Body of pancreas (tissue), 4 donors: ENCODE data around the gene MPO. TPM values are rescaled to one million over a fixed set of nuclear protein-coding genes. Genes with fewer than 3 reads are reported as not detected.

Experiments used
- ATAC-seq: fragments of 150-250 bp; one replicate; pipeline ENCODE4 v1.9.1; 2016
- DNase-seq, 4 donors: peaks; one replicate each; pipeline ENCODE4 v3.0.0-alpha.2; 2019
- H3K27ac ChIP-seq, 4 donors: fragments of 200-600 bp; sonication (generic); 1 replicate in 3 of 4; 2 replicates in 1 of 4; pipeline versions ENCODE4 v1.5.1 to v1.6.1; 2016 to 2019; ENCODE audit warnings: mild to moderate bottlenecking in 1 of 4, mixed read lengths in 1 of 4, moderate library complexity in 1 of 4
- H3K27me3 ChIP-seq, 2 donors: fragments of 200-600 bp; sonication (generic); one replicate each; pipeline ENCODE4 v1.6.0; 2016; ENCODE audit warnings: mild to moderate bottlenecking in 1 of 2
- H3K36me3 ChIP-seq, 2 donors: fragments of 200-600 bp; sonication (generic); replicated peaks in 1 of 2; 2 replicates each; pipeline ENCODE4 v1.5.1; 2016; ENCODE audit warnings: low read depth in 2 of 2; ENCODE audit not compliant: insufficient read depth in 1 of 2
- H3K4me1 ChIP-seq: fragments of 200-600 bp; sonication (generic); one replicate; pipeline ENCODE4 v1.6.0; 2016
- H3K4me3 ChIP-seq, 2 donors: fragments of 200-600 bp; sonication (generic); 1 replicate in 1 of 2; 2 replicates in 1 of 2; pipeline ENCODE4 v1.5.1; 2016 to 2019
- H3K9me3 ChIP-seq, 3 donors: fragments of 200-600 bp; sonication (generic); 1 replicate in 2 of 3; 2 replicates in 1 of 3; pipeline ENCODE4 v1.5.1; 2016
- POLR2A ChIP-seq, 3 donors: fragments of 450-650 bp; IDR thresholded peaks; one replicate each; pipeline ENCODE4 v1.6.1; 2016; ENCODE audit warnings: antibody characterized with exemption in 3 of 3, mild to moderate bottlenecking in 2 of 3
- WGBS, 2 donors: methylation state at CpG; one replicate each; pipeline ENCODE4 v1.1.5; 2017; 5-methylcytosine and 5-hydroxymethylcytosine counted together
- intact Hi-C: fragments of 100-400 bp; cut with DNase I; formaldehyde crosslinking; loops from one replicate; pipeline ENCODE4 v1.15.1; 2023
- total RNA-seq, 2 donors: library from RNA; depleted of rRNA; stranded (reverse); fragments of >200 nt; gene quantifications; one replicate each; pipeline ENCODE4 v1.1.0, GENCODE V29; 2016
- TF ChIP-seq, protein P1 (sequence below), 7 experiments: fragments of 450-650 bp in 4 of 7; fragments of 200-600 bp in 3 of 7; sonication (generic) in 3 of 7; IDR thresholded peaks; one replicate each; pipeline ENCODE4 v1.5.1; 2016 to 2019; ENCODE audit warnings: antibody characterized with exemption in 7 of 7

MPO gene
- total RNA-seq, 2 donors from 2014 or later: not detected

DNA sequence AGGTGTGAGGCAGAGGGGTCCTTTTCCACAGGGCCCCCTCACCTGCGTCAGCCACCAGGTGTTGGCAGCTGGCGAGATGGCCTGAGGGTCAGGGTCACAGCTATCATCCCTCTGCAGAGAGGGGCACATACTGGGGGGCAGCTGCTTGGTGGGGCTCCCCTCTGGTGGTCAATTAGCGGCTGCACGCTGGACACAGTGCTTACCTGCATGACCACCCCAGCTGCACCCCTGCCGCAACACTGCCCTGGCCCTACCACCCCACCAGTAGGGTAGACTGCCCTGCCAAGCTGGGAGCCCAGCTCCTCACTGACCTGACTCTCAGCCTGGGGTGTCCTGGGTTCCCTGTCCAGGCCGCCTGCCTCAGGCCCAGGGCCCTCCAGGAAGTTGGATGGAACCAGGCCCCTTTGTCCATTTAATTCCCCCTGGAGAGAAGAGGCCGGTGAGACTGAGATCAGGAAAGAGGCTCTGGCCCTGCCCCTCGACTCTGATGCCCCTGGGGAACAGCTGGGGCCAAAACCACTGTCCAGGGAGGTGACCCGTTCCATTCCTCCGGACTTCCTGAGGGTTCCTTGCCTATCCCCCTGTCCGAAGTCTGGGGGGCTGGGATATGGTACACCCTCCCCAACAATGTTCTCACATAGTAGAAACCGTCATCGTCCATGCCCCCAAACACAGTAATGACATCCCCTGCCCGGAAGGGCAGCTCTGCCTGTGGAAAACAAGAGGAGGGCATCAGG is 24.2 kb upstream of the MPO start:
- Histone ChIP-seq H3K4me3 (no peak overlapping the region), H3K9me3 (no peaks in the 10 kb centered on the region), H3K27me3 (no peaks in the 10 kb centered on the region), H3K27ac (no peak overlapping the region), H3K4me1 (no peaks in the 10 kb centered on the region), H3K36me3 (no peaks in the 10 kb centered on the region)
- 81 to 85% methylated on average over 11 to 13 of the region's 14 CpGs for WGBS, 2 donors
- ATAC-seq: no peak
- DNase-seq: no peak
- no peak for TF ChIP-seq POLR2A (IDR thresholded peaks at IDR 0.05)
- TF ChIP-seq, protein P1, sequence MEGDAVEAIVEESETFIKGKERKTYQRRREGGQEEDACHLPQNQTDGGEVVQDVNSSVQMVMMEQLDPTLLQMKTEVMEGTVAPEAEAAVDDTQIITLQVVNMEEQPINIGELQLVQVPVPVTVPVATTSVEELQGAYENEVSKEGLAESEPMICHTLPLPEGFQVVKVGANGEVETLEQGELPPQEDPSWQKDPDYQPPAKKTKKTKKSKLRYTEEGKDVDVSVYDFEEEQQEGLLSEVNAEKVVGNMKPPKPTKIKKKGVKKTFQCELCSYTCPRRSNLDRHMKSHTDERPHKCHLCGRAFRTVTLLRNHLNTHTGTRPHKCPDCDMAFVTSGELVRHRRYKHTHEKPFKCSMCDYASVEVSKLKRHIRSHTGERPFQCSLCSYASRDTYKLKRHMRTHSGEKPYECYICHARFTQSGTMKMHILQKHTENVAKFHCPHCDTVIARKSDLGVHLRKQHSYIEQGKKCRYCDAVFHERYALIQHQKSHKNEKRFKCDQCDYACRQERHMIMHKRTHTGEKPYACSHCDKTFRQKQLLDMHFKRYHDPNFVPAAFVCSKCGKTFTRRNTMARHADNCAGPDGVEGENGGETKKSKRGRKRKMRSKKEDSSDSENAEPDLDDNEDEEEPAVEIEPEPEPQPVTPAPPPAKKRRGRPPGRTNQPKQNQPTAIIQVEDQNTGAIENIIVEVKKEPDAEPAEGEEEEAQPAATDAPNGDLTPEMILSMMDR (IDR thresholded peaks at IDR 0.05): no peak
- intact Hi-C loops: no loop called here

DNA sequence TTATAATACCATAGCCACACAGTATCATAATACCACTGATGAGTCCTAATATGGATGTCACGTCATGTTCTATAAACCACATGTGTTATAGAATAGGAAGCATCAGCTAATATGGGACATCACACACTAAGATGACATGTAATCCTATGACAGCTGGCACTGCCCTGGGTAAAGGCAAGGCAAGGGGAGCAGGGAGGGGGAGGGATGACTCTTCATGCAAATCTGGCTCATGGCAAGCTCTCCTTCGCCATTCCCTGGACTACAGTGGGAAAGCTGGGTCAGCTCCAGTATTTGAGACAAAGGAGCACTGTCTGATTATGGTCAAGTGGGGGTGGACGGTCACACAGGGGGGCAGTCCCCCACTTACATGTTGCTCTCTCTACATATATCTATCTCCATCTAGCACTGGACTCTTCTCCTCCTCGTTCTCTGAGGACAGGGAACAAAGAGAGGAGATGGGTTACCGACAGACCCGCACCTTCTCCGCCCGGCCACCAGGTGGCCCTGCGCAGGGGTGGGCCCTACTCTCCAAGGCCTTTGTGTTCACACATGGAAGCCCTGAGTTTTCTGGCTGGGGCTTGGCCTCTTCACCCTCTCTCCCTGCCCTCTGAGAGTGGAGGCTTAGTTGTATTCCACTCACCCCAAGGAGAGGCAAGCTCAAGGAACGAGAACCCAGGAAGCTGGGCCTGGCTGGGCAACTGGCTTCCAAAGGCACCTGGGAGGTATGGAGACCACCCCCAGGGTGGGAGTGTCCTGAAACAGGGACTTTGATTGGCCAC is 23.4 kb upstream of the MPO start:
- no peak overlapping the region for H3K27ac ChIP-seq
- DNase-seq (peak; percentile 36 to 54 (median 51)), ATAC-seq (peak; percentile 81)
- H3K36me3 ChIP-seq: no peaks in the 10 kb centered on the region
- no peaks in the 10 kb centered on the region for H3K27me3 ChIP-seq
- WGBS, 2 donors: 24 to 40% methylated on average over 9 to 10 of the region's 10 CpGs
- no peaks in the 10 kb centered on the region for H3K9me3 ChIP-seq
- H3K4me3 ChIP-seq: no peak overlapping the region
- intact Hi-C loops: no loop called here
- TF ChIP-seq POLR2A (IDR thresholded peaks at IDR 0.05): no peak
- TF ChIP-seq, protein P1 (IDR thresholded peaks at IDR 0.05): peak; percentile 48 to 70 (median 67)
- H3K4me1 ChIP-seq: no peaks in the 10 kb centered on the region

DNA sequence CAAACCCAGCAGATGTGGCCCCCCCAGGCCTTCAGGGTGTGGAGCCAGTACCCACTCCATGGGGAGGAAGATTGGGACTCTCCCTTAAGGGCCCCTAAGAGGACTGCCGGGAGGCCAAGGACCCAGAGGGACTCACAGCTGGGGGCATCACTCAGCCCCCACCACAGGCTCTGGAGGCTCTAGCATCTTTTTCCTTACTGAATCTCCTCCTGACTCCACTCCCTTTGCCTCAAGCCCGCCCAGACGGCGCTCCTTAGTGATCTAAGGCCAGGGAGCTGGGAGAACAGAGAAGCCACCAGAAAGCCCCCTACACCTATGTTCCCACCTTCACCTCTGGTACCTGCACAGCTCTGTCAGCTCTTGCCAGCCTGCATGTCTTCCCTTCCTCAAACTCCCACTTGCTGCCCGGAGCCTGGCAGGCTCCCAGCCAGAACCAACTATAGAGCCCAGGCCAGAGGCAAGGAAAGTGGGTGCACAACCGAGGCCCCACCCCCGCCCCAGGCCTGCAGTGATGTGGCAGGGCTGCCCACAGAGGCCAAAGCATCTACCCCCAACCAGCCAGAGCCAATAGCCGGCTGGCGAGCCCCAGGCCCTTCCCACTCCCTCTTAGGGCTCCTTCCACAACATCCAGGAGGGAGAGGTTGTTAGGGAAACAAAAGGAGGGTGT is 22.3 kb upstream of the MPO start:
- 77 to 88% methylated on average over 7 to 9 of the region's 9 CpGs for WGBS, 2 donors
- Histone ChIP-seq H3K9me3 (no peaks in the 10 kb centered on the region), H3K4me3 (no peak overlapping the region), H3K27ac (no peak overlapping the region), H3K27me3 (no peaks in the 10 kb centered on the region), H3K4me1 (no peaks in the 10 kb centered on the region), H3K36me3 (no peaks in the 10 kb centered on the region)
- intact Hi-C loops: no loop called here
- DNase-seq: no peak
- TF ChIP-seq, protein P1 (IDR thresholded peaks at IDR 0.05): no peak
- TF ChIP-seq POLR2A (IDR thresholded peaks at IDR 0.05): no peak
- ATAC-seq: no peak

- 82 to 90% methylated on average over 5 to 9 of the region's 9 CpGs for WGBS, 2 donors
- Histone ChIP-seq H3K4me1 (no peaks in the 10 kb centered on the region), H3K27me3 (no peaks in the 10 kb centered on the region), H3K27ac (no peak overlapping the region), H3K9me3 (no peaks in the 10 kb centered on the region), H3K4me3 (no peak overlapping the region), H3K36me3 (no peaks in the 10 kb centered on the region)
- no peak for TF ChIP-seq POLR2A (IDR thresholded peaks at IDR 0.05)
- TF ChIP-seq, protein P1 (IDR thresholded peaks at IDR 0.05): no peak
- intact Hi-C loops: no loop called here
- DNase-seq: no peak
- no peak for ATAC-seq
Measured at GRCh38 chr17:58302171-58302918, 21.6 kb upstream of the MPO start.
